ENCODE data around the gene GOLGA2.

The GOLGA2 gene

GRCh38 chr9:128215491-128216409 lies 60.1 kb downstream of the GOLGA2 start:
- DNase-seq (ENCODE audit: low read depth): no peak
- TF ChIP-seq CTCF (conservative IDR thresholded peaks at IDR 0.05; ENCODE audit: low read depth, low read length): no peak
- no peak overlapping the region for H3K4me3 ChIP-seq (ENCODE audit: low read length)

GRCh38 chr9:128214571-128215490 lies 61.0 kb downstream of the GOLGA2 start:
- TF ChIP-seq CTCF (conservative IDR thresholded peaks at IDR 0.05; ENCODE audit: low read depth, low read length): no peak
- H3K4me3 ChIP-seq (ENCODE audit: low read length): no peak overlapping the region
- no peak for DNase-seq (ENCODE audit: low read depth)

GRCh38 chr9:128213746-128214497 lies 61.9 kb downstream of the GOLGA2 start:
- no peak overlapping the region for H3K4me3 ChIP-seq (ENCODE audit: low read length)
- no peak for TF ChIP-seq CTCF (conservative IDR thresholded peaks at IDR 0.05; ENCODE audit: low read depth, low read length)
- DNase-seq (ENCODE audit: low read depth): no peak

- TF ChIP-seq CTCF (conservative IDR thresholded peaks at IDR 0.05; ENCODE audit: low read depth, low read length): no peak
- no peak overlapping the region for H3K4me3 ChIP-seq (ENCODE audit: low read length)
- DNase-seq (ENCODE audit: low read depth): no peak
Observed at GRCh38 chr9:128211981-128212281, 63.9 kb downstream of the GOLGA2 start.

- no peak for TF ChIP-seq CTCF (conservative IDR thresholded peaks at IDR 0.05; ENCODE audit: low read depth, low read length)
- no peak for DNase-seq (ENCODE audit: low read depth)
- no peak overlapping the region for H3K4me3 ChIP-seq (ENCODE audit: low read length)
Observed at GRCh38 chr9:128211186-128211980, 64.4 kb downstream of the GOLGA2 start.

GRCh38 chr9:128208946-128209669 lies 66.7 kb downstream of the GOLGA2 start:
- H3K4me3 ChIP-seq (ENCODE audit: low read length): no peak overlapping the region
- DNase-seq (ENCODE audit: low read depth): no peak
- no peak for TF ChIP-seq CTCF (conservative IDR thresholded peaks at IDR 0.05; ENCODE audit: low read depth, low read length)
